ENCODE measurements around the gene MED27. TPM values are rescaled to one million over a fixed set of nuclear protein-coding genes. Genes with fewer than 3 reads are reported as not detected.

MED27 gene
- total RNA-seq, 1 donor from 2014 or later, result 10.5 TPM

DNA sequence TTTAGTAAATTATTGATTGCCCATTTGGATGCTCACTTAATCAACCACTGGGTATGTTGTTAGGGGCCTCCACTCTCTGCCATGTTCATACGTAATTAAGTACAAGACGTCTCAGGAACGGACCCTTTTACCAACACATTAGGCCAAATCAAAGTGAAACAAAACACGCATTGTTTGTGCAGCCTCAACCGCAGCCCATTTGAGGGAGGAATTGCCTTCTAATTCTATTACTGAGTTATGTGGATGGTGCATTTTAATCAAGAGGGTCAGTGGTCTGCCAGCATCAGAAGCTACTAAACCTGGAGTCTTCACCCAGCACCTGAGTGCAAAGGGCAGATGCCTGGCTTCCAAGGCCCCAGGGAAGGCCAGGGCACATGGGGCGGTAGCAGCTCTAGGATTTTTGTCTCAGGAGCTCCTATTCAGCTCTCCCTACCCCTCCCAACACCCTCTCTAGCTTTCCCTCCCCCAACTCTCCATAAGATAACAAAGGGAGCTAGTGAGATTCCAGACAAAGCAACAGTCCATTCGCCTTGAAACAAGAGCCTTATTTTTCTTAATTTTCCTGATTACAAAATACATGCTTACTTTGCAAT is 7.9 kb upstream of the MED27 start:
- FAIRE-seq (no peak), DNase-seq (ENCODE audit: low read depth) (no peak)
- Histone ChIP-seq H3K4me3 (ENCODE audit: low read depth, low read length) (no peak overlapping the region), H3K27me3 (ENCODE audit: control insufficient read depth, insufficient read depth, low read length) (no peaks in the 10 kb centered on the region), H3K36me3 (ENCODE audit: control insufficient read depth, insufficient read depth, low read length) (no peaks in the 10 kb centered on the region)
- TF ChIP-seq, protein P1, sequence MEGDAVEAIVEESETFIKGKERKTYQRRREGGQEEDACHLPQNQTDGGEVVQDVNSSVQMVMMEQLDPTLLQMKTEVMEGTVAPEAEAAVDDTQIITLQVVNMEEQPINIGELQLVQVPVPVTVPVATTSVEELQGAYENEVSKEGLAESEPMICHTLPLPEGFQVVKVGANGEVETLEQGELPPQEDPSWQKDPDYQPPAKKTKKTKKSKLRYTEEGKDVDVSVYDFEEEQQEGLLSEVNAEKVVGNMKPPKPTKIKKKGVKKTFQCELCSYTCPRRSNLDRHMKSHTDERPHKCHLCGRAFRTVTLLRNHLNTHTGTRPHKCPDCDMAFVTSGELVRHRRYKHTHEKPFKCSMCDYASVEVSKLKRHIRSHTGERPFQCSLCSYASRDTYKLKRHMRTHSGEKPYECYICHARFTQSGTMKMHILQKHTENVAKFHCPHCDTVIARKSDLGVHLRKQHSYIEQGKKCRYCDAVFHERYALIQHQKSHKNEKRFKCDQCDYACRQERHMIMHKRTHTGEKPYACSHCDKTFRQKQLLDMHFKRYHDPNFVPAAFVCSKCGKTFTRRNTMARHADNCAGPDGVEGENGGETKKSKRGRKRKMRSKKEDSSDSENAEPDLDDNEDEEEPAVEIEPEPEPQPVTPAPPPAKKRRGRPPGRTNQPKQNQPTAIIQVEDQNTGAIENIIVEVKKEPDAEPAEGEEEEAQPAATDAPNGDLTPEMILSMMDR (IDR thresholded peaks at IDR 0.05; ENCODE audit: insufficient read depth, low read length, severe bottlenecking), result no peak

DNA sequence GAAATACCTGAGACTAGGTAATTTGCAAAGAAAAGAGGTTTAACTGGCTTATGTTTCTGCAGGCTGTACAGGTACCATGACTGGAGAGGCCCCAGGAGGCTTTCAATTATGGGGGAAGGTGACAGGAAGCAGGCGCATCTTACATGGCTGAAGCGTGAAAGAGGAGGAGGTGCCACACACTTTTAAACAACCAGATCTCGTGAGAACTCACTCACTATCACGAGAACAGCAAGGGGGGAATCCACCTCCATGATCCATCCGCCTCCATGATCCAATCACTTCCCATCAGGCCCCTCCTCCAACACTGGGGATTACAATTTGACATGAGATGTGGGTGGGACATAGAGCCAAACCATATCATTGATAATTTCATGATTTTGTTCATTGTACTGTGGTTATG is 2.5 kb upstream of the MED27 start:
- DNase-seq (ENCODE audit: low read depth), result no peak
- Histone ChIP-seq H3K27me3 (ENCODE audit: control insufficient read depth, insufficient read depth, low read length) (no peaks in the 10 kb centered on the region), H3K4me3 (ENCODE audit: low read depth, low read length) (no peak overlapping the region), H3K36me3 (ENCODE audit: control insufficient read depth, insufficient read depth, low read length) (no peaks in the 10 kb centered on the region)
- no peak for FAIRE-seq
- TF ChIP-seq, protein P1 (IDR thresholded peaks at IDR 0.05; ENCODE audit: insufficient read depth, low read length, severe bottlenecking), result no peak

DNA sequence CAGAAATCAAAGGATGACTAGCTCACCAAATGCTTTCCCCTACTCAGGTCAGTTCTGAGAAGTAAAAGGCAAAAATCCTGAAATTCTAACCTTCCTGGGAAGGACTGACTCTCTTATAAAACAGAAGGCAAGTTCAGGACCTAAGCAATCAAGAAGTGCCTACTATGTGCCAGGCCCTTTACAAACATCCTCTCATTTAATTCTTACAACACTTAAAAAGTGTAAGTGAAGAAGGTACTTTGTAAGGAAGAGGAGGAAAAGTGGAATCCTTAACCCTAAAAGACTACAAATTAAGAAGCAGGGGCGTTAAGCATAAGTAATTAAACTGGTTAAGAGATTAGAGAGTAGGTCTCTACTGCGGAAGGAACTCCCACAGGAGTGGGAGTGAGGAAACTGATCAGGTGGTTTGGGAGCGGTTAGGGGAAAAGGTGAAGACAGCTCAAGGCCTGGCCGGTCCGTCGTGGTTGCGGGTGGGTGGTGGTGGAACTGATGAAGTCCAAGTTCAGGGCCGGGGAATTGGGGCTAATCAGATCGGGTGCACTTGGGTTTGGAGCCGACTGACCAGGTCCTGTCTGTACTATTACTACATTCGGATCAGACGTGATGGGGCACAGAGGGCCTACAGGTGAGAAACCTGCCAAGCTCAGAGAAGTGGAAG is 839 bp downstream of the MED27 start:
- FAIRE-seq, result no peak
- TF ChIP-seq, protein P1 (IDR thresholded peaks at IDR 0.05; ENCODE audit: insufficient read depth, low read length, severe bottlenecking), result no peak
- peak; percentile 12 for DNase-seq (ENCODE audit: low read depth)

DNA sequence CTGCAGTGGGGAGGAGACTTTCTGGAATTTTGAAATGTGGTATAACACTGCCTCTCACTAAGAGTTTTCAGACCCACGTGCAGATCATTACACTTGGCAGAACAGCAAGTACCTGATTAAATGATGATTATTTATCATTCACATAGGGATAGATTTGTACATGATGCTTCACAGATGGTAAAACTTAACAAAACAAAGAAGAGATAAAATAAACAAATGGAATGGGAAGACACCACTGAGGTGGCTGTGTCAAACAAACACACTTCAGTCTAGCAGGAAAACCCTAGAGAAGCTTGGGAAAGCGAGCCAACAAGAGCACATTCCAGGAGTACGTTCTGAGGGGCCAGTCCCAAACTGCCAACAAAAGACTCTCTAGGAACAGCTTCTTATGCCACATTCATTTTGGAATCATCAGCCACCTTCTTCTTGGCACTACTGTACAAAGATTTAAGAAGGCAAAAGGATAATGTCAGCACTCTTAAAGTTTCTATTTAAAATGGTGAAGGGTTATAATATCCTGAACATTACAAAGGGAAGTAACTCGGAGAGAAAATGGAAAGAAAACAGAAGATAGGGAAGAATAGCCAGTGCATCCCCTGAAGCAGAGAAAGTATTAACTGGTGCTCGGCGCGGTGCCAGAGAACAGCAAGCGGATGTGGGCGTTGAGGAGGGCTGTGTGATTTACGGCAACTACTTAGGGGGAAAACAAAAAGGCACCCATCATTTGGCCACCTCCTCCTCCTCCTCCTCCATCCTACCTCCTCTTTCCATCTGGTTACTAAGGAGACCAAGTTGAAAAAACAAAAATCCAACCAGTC is 1.6 kb downstream of the MED27 start:
- TF ChIP-seq, protein P1 (IDR thresholded peaks at IDR 0.05; ENCODE audit: insufficient read depth, low read length, severe bottlenecking), result no peak
- no peaks in the 10 kb centered on the region for H3K36me3 ChIP-seq (ENCODE audit: control insufficient read depth, insufficient read depth, low read length)
- no peak for FAIRE-seq
- peak; percentile 14 for DNase-seq (ENCODE audit: low read depth)
- H3K27me3 ChIP-seq (ENCODE audit: control insufficient read depth, insufficient read depth, low read length), result no peaks in the 10 kb centered on the region
- H3K4me3 ChIP-seq (ENCODE audit: low read depth, low read length), result no peak overlapping the region

More for the DNA sequence above, 839 bp downstream of the MED27 start:
- H3K36me3 ChIP-seq (ENCODE audit: control insufficient read depth, insufficient read depth, low read length), result no peaks in the 10 kb centered on the region
- H3K4me3 ChIP-seq (ENCODE audit: low read depth, low read length), result peak overlapping the region; percentile 69
- H3K27me3 ChIP-seq (ENCODE audit: control insufficient read depth, insufficient read depth, low read length), result no peaks in the 10 kb centered on the region

DNA sequence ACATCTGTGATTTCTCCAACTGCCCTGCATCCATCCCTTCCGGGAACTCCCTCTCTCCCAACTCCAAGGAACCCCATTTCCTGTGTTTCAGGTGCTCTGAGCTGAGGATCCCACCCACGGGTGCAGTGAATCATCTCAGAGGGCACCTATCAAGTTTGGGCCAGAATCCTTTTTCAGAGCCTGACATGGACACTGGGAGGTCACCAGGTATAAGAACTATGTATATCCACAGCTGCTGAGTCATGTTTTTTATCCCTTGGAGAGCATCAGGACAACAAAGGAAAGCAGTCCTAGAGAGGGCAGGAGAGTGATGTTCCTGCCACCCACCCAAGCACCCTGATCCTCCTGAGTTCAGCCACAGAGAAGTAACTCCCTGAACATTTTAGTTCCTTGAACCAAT is 3.8 kb downstream of the MED27 start:
- H3K36me3 ChIP-seq (ENCODE audit: control insufficient read depth, insufficient read depth, low read length), result no peaks in the 10 kb centered on the region
- DNase-seq (ENCODE audit: low read depth), result peak; percentile 58
- no peak for FAIRE-seq
- no peaks in the 10 kb centered on the region for H3K27me3 ChIP-seq (ENCODE audit: control insufficient read depth, insufficient read depth, low read length)
- no peak overlapping the region for H3K4me3 ChIP-seq (ENCODE audit: low read depth, low read length)
- TF ChIP-seq, protein P1 (IDR thresholded peaks at IDR 0.05; ENCODE audit: insufficient read depth, low read length, severe bottlenecking), result no peak
